GM18858 (cell line): Measurements from ENCODE around the gene CSF1.

Experiments
- ATAC-seq: cut with Tn5 transposase; IDR thresholded peaks from one replicate; pipeline ENCODE4 v1.9.1; 2021; ENCODE audit not compliant: unreplicated experiment

Gene CSF1

DNA sequence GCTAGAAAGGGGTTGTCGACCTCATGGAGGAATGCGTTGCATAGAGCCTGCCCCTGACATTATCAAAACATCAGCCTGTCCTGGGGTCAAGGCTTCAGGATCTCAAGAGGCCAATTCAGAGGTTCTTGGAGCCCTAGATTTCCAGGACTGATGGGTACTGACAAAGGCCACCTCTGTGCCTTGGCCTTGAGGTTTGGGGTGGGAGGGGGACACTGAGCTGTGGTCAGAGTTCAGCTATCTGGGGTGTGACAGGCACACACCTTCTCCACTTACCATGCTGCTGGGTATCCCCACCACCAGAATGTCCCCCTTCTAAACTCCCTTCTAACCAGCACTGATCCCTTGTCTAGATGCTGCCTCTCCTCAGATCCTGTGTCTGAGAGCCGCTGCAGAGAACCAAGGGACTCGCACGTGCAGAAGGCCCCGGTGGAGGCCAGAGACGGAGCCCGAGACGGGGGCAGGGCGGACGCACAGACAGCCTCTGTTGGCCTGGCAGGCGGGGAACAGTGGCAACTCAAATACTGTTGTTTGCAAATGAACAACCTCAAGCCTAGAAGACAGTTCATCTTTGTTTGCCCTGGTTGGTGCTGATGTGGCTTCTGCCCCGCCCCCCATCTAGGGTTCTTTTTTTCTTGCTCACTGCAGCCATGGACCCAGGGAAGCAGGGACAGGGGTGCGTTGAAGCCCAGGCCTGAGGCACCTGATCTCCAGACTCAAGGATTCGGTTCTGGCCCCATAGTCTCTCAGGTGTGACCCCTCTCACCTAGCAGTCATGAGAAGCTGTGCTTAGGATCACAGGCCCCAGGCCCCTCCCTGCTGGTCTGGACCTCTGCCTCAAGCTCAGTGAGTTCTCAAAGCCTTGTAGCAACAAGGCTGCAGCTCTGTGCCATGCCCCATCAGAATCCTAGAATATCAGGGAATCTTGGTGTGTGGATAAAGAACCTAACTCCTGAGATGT, 28.1 kb upstream of the CSF1 start:
- ATAC-seq, result no peak

DNA sequence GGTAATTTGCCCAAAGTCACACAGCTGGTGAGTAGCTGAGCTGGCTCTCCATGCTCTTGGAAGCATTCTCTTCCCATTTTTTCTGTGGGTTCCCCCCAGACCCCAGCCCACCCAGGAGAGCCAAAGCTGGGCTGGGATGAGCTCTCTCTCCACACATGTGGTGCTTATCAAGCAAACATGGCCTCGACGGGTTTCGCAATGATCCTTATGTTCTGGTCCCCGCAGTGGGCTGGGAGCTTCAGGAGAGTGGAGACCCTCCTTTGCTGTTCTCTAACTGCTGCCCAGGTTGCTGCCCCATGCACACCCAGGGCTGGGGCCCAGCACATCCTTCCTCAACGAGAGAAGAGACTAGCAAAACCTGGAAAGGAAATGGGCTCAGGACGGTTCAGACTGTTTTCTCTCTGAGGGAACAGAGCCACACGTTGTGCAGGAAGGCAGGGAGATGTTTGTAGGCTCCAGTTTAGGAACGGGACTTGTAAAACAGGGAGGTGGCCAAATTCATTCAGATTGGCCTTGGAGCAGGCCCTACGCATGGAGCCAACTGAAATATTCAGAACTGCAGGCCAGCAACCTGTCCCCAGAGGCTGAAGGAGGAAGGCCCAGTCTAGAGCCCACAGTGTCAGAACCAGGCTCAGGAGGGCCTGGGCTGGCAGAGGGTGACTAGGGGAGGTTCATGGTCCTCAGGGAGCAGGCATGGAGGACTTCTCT, 27.2 kb upstream of the CSF1 start:
- no peak for ATAC-seq

DNA sequence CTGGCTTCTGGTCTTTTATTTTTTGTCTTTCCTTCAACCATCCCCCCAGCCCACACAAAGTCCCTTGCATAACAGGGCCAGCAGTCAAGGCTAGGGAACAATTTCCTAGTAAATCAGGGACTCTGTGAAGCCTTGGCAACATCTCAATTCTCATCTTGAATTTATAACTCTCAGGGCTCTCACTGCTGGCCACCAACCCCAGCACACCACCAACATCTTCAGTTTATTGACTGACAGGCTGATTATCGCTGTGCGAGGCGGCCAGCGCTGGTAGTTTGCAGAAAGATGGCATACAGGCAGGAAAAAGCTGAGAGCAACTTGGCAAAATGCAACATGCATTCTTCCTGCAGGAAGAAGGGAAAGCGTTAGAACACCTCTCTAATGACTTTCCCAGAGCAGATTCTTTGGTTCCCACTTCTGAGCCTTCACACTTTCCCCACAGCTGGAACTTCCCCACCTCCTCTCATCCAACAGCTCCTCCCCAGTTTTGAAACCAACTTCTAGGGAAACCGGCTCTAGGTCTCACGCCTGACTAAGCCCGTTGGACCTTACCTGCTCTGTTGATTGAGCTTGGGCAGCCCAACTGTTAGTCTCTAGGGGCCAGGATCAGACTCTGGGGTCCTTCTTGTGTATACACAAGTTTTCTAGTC, 26.3 kb upstream of the CSF1 start:
- no peak for ATAC-seq

DNA sequence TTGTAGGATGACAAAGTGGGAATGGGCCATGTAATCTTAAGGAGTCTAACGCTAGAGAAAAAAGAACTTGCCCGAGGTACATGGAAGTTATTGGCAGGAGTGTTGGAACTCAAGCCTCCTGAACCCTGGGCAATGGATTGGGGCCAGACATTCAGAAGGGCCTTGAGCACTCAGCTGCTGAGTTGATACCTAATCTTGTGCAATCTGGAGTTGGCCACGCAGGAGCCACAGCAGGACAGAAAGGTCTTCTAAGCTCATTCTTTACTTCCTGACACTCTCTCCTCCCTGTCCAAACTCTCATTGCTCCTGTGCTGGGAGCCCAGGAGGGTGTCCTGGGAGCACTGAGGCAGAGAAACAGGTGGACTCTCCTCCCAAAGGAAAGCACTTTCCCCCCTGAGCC, 25.1 kb upstream of the CSF1 start:
- no peak for ATAC-seq

DNA sequence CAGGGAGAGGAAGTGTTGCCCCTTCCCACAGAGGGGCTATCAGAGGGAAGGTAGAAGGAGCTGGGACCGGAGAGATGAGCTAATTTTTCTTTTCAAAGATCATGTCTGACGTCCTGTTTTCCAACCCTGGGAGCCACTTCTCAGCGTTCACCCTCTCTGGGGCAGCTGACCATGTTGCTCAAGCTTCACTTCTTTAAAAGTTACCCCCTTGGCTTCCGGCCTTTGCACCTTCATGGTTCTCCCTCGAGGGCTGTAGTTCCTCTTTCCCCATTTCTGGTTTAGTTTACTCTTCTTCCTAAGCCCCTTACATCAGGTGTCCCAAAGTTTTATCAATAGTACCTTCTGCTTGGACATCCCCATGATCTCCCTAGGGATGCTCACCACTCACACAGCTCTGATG, 23.8 kb upstream of the CSF1 start:
- ATAC-seq, result no peak

DNA sequence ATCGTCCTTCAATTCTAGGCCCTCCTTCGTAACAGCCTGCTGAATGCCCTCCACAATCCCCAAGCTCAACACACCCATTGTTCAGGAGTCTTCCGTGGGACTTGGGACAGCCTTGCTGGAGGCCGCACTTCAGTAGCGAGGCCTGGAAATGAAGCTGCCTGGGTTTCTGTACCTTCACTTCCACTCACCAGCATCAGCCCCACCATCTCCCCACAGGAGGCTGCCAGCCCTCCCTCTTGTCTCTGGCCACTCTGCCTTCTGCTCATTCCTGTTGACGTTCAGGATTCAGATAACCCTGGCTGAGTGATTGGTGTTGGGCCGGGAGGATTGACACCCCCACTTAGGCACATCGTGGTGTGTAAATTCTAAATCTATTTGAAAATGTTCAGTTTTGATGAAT, 23.4 kb upstream of the CSF1 start:
- ATAC-seq, result no peak

DNA sequence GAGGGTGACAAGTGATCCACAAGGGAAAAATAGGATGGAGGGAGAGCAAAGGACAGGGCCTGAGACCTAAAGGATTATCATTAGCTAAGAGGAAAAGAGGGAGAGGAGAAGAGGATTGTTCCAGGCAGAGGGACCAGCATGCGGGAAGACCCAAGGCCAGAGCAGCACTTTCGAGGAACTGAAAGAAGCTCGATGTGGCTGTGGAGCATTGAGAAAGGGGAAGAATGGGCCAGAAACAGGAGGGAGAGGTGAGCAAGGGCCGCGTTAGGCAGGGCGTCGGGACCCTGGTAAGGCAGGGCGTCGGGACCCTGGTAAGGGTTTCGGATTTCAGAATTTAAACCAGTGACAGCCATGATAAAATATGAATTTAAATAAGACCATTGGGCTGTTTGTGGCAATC, 22.8 kb upstream of the CSF1 start:
- ATAC-seq, result no peak

DNA sequence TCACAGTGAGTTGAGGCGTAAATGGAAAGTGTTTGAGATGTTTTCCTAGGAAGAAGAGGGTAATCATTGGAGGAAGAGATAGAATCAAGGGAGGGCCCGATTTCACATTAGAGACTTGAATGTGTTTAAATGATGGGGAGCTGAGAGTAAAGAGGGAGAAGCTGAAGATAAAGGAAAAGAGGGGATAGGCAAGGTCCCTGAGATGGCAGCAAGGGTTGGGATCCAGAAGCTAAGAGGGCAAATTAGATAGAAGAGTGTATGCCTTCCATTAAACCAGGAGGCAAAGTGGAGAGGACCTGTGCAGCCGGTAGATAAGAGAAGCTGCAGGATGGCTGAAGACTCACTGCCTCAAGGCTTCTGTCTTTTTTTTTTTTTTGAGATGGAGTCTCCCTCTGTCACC, 21.6 kb upstream of the CSF1 start:
- ATAC-seq, result no peak

DNA sequence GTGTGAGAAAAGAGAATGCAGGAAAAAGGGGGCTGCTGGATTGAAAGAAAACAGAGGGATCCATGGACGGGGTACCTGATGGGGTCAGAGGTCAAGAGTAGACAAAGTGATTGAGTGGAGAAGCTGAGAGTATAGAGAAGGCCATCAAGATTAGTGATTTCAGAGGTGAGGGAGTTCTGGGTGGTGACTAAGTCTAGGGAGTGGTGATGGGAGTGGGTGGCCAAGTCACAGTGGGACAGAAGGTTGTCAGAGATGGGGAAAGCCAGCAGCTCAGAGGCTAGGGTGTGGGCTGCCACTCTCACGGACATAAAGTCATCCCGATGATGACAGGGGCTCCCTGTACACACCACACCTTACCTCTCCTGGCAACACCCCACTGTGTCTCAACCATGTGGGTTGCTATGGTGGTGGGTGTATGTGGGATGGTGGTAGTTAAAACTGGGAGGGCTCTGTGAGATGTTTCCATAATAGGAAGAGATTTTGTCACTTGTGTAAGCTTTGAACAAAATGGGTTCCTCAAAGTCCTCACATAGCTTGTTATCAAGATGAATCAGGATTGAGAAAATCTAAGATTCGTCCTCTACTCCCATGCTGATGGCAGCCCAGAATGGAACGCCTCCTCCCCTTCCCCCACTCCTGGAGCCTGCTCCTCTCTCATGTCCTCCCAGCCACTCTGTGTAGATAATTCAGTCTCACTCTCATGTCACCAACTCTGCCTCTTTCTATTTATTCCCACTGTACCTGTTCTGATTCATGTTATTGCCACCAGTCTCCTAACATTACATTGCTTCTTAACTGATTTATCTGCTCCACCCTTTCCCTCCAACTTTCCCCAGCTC, 20.3 kb upstream of the CSF1 start:
- no peak for ATAC-seq

DNA sequence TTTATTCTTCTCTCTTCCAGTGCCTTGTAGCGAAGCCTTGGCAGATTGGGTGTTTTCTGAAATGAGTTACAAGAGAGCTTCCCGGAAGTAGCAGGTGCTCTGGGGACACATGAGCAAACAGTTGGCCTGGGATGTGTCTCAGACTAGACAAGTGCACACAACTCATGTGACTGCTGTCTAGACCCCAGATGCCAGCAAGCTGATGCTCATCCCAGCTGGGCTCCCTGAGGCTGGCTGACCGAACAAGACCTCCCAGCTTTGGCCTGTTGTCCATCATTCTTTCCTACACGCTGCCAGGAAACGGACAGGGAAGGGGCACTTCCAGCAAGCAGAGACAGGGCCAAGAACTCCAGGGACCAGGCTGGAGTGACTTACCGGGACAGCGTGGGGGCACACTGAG, 18.7 kb upstream of the CSF1 start:
- no peak for ATAC-seq

DNA sequence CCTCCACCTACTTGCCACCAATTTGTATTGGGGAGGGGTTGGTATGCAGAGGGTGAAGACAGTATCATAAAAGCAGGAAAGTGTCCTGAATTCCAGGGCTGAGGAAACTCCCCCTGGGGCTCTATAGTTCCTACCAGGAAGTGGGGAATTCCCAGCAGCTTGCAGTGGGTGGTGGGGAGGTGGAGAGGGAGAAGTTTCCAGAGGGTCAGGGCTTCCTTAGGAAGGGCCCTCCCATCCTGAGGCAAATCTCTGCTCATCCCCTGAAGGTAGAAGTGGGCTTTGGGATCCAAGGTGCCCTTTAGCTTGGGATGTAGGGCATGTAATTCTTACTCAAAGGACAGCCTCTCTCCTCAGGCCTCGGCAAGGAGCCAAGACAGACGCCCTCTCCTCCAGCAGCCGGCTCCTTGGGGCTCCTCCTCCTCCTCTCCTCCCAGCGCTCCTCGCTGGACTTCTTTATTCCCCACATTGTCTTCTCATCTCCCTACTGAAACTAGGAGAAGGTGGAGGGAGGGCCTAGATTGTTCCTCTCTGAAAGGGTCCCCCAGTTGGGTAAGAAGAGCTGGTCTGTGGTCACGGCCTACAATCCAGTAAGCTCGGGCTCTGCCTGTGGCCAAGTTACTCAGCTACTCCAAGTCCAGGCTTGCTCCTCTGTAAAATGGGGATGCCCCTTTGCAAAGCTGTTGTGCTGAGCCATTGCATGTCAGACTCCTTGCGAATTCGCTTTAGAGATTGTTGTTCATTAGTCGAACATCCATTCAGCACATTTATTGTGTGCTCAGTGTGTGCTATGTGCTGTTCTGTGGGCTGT, 17.9 kb upstream of the CSF1 start:
- no peak for ATAC-seq

DNA sequence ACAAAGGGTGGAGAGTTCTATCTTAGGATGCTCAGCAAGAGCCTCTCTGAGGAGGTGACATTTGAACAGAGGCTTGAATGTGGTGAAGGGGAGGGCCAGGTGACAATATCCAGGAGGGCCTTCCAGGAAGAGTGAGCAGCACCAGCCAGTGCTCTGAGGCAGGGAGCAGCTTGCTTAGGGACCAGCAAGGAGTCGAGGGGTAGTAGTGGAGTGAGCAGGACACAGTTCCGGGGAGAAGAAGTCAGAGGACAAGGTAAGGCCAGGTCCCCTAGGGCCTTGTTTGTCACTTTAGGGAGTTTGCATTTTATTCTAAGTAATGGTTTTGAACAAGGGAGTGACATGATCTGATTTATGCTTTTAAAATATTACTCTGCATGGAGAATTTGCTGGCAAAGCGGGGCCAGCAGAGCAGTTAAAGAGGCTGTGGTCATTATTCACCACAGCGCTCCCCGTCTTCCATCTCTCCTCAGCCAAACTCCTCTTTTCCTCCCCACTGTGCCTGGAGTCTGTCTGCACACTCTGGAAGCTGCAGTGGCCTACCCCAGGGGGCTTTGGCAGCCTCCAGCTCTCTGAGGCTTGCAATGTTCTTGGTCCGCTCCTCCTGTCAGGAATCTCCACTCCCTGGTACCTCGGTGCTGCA, 17.0 kb upstream of the CSF1 start:
- no peak for ATAC-seq

DNA sequence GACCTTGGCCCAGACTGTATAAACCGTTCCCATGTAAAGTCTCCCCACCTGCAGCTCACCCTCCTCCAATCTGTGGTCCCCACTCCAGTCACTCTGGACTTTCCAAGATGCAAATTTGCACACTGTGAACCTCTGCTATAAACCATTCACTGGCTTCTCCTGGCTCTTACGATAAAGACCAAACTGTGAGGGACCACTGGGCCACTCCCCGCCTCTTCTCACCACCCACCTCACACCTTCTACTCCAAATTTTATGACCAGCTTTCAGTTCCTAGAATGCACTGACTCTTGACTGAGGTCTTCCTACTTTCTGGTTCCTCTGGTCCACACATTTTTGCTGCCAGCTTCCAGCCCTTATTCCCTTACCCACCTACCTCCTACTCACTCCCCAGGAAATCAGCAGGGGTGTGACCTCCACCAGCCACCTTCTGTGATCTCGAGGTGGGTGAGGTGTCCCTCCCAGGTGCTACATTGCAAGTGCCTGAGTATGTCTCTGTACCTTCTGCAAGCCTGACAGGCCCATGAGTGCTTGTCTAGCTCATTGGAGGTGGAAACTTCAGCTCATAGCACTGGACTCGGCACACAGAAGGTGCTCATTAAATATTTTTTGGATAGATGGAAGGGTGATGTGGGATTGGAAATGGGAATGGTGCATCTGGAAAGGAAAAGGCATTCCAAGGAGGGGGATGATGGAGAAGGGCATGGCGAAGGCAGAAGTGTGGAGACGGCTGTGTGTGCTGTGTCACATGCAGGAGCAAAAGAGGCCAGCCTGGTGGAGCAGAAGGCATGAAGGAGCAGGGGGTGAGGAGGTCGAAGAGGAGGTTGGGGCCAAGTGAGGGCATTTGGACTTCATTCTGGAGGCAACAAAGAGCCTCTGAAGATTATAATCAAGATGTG, 15.6 kb upstream of the CSF1 start:
- ATAC-seq, result peak; percentile 61

DNA sequence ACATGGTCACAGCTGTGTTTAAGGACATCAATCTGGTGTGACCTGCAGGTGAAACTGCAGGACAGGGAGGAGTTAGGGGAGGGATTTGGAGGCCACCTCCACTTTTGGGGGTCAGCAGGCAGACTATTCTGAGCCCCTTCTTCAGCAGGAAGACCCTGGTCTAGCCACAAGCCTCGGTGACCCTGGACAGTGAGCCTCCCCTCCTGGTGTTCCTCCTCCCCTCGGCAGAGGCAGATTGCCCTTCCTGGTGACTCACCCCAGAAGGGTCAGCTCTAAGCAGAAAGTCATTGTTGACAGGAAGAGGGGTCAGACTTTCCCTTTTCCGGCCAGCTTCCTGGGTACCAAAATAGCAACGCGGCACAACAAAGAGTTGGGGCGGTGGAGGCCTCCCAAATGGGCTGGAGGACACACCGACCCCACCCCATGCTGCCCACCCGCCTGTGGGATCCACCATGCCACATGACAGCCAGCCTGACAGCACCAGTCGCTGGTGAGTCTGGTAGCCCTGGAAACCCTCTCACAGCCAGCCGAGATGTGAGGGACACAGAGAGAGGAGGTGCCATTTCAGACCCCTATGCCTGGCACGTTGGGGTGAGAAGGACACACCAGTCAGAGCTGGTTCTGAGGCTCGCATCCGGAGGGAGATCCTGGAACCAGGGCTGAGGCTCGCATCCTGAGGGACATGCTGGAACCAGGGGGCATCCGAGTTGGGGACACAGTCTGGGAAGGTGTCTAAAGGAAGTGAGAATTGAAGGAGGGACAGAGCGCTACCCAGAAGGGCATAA, 14.7 kb upstream of the CSF1 start:
- no peak for ATAC-seq

DNA sequence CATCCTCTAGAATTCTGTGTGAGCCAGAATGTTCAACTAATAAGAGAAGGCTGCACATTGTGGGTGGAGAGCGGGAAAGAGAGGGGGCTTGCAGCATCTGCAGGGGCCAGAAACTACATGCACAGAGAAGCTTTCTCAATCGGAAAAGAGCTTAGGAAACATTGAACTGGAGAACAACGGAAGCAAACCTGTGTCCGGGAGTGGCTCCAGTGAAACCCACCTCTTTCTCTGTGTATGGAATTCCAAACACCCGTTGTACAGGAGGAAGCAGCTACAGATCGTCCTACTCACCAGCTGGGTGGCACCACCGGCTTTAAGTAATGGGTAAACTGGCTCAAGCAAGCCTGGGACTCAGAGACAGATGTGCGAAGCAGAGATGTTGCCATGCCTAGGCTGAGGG, 14.0 kb upstream of the CSF1 start:
- ATAC-seq, result no peak

DNA sequence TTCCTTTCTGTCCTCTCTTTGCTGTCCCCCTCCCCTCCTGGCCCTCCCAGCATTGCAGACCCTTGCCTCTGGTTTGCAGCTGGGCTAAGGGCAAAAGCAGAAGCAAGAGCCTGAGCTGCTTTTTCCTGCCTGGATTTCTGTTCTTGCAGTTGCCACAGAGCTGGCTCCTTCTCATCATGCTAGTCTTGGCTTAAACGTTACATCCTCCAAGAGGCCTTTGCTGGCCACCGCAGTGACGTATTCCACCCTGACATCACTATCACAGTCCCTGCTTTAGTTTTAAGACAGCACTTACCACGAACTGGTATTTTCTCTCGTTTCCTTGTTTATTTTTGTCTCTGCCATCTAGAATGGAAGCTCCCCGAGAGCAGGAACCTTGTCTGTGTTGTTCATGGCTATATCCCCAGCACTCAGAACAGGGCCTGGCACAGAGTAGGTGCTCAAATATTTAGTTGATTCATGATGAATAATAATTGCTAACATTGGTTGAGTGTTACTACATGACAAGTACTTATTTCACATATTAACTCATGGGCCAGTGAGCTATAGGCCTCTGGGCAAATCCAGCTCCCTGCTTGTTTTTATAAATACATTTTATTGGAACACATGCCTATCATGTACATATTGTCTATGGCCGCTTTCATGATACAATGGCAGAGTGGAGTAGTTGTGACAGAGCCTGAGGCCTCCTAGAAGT, 13.2 kb upstream of the CSF1 start:
- no peak for ATAC-seq

DNA sequence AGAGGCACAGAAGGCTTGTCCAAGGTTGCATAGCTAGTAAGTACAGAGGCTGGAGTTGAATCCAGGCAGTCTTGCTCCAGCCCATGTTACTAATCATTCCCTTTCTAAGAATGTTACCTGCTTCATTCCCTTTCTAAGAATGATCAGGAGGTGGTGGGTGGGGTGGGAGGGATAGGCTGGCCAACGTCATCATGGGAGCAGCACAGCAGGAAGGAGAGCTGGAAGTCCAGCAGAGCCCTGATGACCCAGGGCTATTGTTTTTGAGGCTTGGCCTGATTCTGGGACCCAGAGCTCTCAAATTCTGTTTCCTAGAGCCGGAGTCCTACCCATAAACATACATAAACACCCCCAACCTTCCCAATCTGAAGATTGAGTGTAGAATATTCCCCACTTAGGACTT, 11.8 kb upstream of the CSF1 start:
- ATAC-seq, result no peak
